Panc1 (cell line): ENCODE measurements around the gene IGDCC3. TPM values are rescaled to one million over a fixed set of nuclear protein-coding genes. Genes with fewer than 3 reads are reported as not detected.

Experiments used
- ATAC-seq: fragments of 200-7000 bp; cut with Tn5 transposase; 2 replicates; pipeline ENCODE4 v1.9.1; 2020; ENCODE audit warnings: mild to moderate bottlenecking, moderate library complexity
- BruUV-seq: library from RNA; stranded (reverse); fragments of 400-500 nt; replicated peaks from 2 replicates; lab custom pipeline; 2021; lab: Mats Ljungman, UMichigan
- CTCF ChIA-PET: fragments of 300-600 bp; sonication (Branson Sonifier 250); formaldehyde crosslinking; loops from one replicate; lab custom pipeline; 2022; ENCODE audit warnings: antibody characterized with exemption; lab: Charles Lee
- POLR2A ChIA-PET: fragments of 300-600 bp; sonication (Branson Sonifier 250); formaldehyde crosslinking; loops from one replicate; lab custom pipeline; 2022; ENCODE audit warnings: antibody characterized with exemption; lab: Charles Lee
- DNase-seq: peaks from one replicate; pipeline ENCODE4 v3.0.0-alpha.2; 2010; ENCODE audit warnings: low read depth, low spot score
- H3K27ac ChIP-seq: 2 replicates; pipeline ENCODE4 v1.5.1; 2011; ENCODE audit warnings: mild to moderate bottlenecking, low read length, inconsistent platforms
- H3K27me3 ChIP-seq: fragments of 200-500 bp; sonication (Bioruptor generic); 2 replicates; pipeline ENCODE4 v1.6.0; 2014; ENCODE audit warnings: low read length, inconsistent platforms; ENCODE audit not compliant: control insufficient read depth, insufficient read depth
- H3K36me3 ChIP-seq: fragments of 200-500 bp; sonication (Bioruptor generic); 2 replicates; pipeline ENCODE4 v1.5.1; 2014; ENCODE audit warnings: inconsistent platforms, mild to moderate bottlenecking, low read length, moderate library complexity; ENCODE audit not compliant: control insufficient read depth, insufficient read depth
- H3K4me1 ChIP-seq: 2 replicates; pipeline ENCODE4 v1.5.1; 2011; ENCODE audit warnings: inconsistent platforms, mild to moderate bottlenecking, low read length, moderate library complexity; ENCODE audit not compliant: control insufficient read depth, insufficient read depth
- H3K4me3 ChIP-seq, 2 experiments: 2 replicates each; pipeline ENCODE4 v1.5.1; 2011 to 2012; ENCODE audit warnings: low read depth in 2 of 2, low read length in 2 of 2, mild to moderate bottlenecking in 2 of 2, inconsistent platforms in 1 of 2, moderate library complexity in 1 of 2
- H3K9me3 ChIP-seq: fragments of 200-500 bp; sonication (Bioruptor generic); 2 replicates; pipeline ENCODE4 v1.5.1; 2014; ENCODE audit warnings: low read depth, mild to moderate bottlenecking, inconsistent platforms, low read length, moderate library complexity; ENCODE audit not compliant: control insufficient read depth, insufficient read depth
- POLR2AphosphoS5 ChIP-seq: IDR thresholded peaks from 2 replicates; pipeline ENCODE4 v1.6.1; 2012; ENCODE audit warnings: mild to moderate bottlenecking, low read depth, low read length, moderate library complexity
- REST ChIP-seq, 2 experiments: IDR thresholded peaks; 2 replicates each; pipeline ENCODE4 v1.6.1; 2011 to 2012; ENCODE audit warnings: low read depth in 2 of 2, control low read depth in 1 of 2, low read length in 1 of 2, mild to moderate bottlenecking in 1 of 2, moderate library complexity in 1 of 2; ENCODE audit not compliant: insufficient read depth in 1 of 2
- SIN3A ChIP-seq: IDR thresholded peaks from 2 replicates; pipeline ENCODE4 v1.6.1; 2012; ENCODE audit warnings: low read depth, mild to moderate bottlenecking, low read length, moderate library complexity, borderline replicate concordance; ENCODE audit not compliant: insufficient read depth
- TCF7L2 ChIP-seq: IDR thresholded peaks from 2 replicates; pipeline ENCODE4 v1.6.1; 2011; ENCODE audit warnings: mild to moderate bottlenecking, low read depth, low read length, inconsistent platforms
- in situ Hi-C: cut with HindIII; loops from 2 replicates; pipeline ENCODE4 v1.10.0; 2016; ENCODE audit warnings: low sequenced_read_pairs, low pct_unique_long_range_greater_than_20kb
- intact Hi-C: fragments of 100-400 bp; cut with micrococcal nuclease; formaldehyde crosslinking; loops from one replicate; pipeline ENCODE4 v1.10.0; 2022; ENCODE audit not compliant: unreplicated experiment
- total RNA-seq: library from RNA; stranded (reverse); gene quantifications from one replicate; pipeline ENCODE4 v1.2.1, GENCODE V29; 2021; ENCODE audit not compliant: unreplicated experiment
- TF ChIP-seq, protein P1 (sequence below): fragments of 450-650 bp; IDR thresholded peaks from 2 replicates; pipeline ENCODE4 v1.5.1; 2017; ENCODE audit warnings: mild to moderate bottlenecking

IGDCC3 gene
- total RNA-seq, 1 experiment from 2014 or later = 0.18 TPM

DNA sequence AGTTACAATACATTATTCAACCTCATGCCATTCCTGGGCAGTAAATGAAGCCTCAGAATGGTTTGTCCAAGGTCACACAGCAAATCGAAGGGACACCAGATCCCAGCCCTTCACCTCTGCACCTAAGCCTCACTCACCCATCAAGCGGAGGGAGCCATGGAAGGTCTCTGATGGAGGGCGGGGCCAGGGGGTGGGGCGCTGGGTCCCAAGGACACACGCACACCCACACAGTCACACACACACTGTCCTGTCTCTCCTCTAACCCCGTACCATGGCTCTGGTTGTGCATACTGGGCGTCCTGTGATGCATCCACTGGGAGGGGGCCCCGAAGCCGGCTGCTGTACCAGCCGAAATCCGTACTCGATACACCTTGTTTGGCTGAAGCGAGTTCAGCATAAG lies 15.3 kb upstream of the IGDCC3 start:
- DNase-seq (no peak), ATAC-seq (no peak)
- intact Hi-C loops = no loop called here
- POLR2A ChIA-PET = no interaction called here
- H3K4me1 ChIP-seq = no peaks in the 10 kb centered on the region
- in situ Hi-C loops = no loop called here
- H3K4me3 ChIP-seq = no peak overlapping the region
- no peak overlapping the region for H3K27ac ChIP-seq
- H3K27me3 ChIP-seq = 0 out of 2 replicates have a peak, but pooled peaks cover 3% of the 10 kb centered on the region
- no peaks in the 10 kb centered on the region for H3K9me3 ChIP-seq
- TF ChIP-seq SIN3A (no peak), REST (IDR thresholded peaks at IDR 0.05; ENCODE audit: insufficient read depth in 1 of 2, low read depth in 2 of 2, low read length in 1 of 2) (no peak), POLR2AphosphoS5 (no peak), TCF7L2 (no peak)
- TF ChIP-seq, protein P1, sequence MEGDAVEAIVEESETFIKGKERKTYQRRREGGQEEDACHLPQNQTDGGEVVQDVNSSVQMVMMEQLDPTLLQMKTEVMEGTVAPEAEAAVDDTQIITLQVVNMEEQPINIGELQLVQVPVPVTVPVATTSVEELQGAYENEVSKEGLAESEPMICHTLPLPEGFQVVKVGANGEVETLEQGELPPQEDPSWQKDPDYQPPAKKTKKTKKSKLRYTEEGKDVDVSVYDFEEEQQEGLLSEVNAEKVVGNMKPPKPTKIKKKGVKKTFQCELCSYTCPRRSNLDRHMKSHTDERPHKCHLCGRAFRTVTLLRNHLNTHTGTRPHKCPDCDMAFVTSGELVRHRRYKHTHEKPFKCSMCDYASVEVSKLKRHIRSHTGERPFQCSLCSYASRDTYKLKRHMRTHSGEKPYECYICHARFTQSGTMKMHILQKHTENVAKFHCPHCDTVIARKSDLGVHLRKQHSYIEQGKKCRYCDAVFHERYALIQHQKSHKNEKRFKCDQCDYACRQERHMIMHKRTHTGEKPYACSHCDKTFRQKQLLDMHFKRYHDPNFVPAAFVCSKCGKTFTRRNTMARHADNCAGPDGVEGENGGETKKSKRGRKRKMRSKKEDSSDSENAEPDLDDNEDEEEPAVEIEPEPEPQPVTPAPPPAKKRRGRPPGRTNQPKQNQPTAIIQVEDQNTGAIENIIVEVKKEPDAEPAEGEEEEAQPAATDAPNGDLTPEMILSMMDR = no peak
- H3K36me3 ChIP-seq = no peaks in the 10 kb centered on the region
- BruUV-seq = no TSS peak
- CTCF ChIA-PET = no interaction called here

DNA sequence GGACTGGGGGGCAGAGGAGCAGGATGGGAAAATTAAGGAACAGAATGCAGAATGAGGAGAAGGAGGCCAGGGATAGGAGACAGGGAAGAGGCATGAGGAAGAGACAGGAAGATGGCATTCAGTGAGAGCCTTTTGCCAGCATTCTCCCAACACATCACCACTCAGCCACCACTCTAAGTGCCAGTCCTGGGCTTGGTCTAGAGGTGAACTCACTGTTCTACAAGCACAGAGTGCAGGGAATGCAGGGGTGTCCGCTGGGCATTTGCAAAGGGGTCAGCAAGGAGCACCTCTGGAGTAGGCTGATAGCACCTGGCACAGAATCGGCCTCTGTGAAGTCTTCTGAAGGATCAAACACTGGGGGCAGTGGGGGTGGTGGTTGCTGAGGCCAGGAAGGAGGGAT lies 14.6 kb upstream of the IGDCC3 start:
- DNase-seq = no peak
- no TSS peak for BruUV-seq
- Histone ChIP-seq H3K9me3 (no peaks in the 10 kb centered on the region), H3K4me1 (no peaks in the 10 kb centered on the region), H3K36me3 (no peaks in the 10 kb centered on the region), H3K27me3 (0 out of 2 replicates have a peak, but pooled peaks cover 3% of the 10 kb centered on the region), H3K4me3 (no peak overlapping the region), H3K27ac (no peak overlapping the region)
- ChIA-PET POLR2A (no interaction called here), CTCF (interaction anchor here (1.8 kb wide), 1 partner anchor 74 kb away, joined by 5 read pairs; no protein-coding TSS in a partner anchor)
- no peak for ATAC-seq
- in situ Hi-C loops (no loop called here), intact Hi-C loops (no loop called here)
- TF ChIP-seq TCF7L2 = no peak
- TF ChIP-seq, protein P1 = no peak
- no peak for TF ChIP-seq REST (IDR thresholded peaks at IDR 0.05; ENCODE audit: insufficient read depth in 1 of 2, low read depth in 2 of 2, low read length in 1 of 2)
- TF ChIP-seq POLR2AphosphoS5 = no peak
- no peak for TF ChIP-seq SIN3A
